CD4-positive, alpha-beta T cell treated with Interleukin-10 for 1 hour (primary cell): ENCODE results near the gene NF1.
"Not testable (repeated sequence)": the region's sequence is repeated elsewhere in the genome, so short reads cannot be mapped to it uniquely, and the experiment has no call there.

Experiments used
- DNase-seq: peaks from one replicate; pipeline ENCODE4 v3.0.0-alpha.2; 2020

NF1 gene

GRCh38 chr17:31094600-31095235 is at the start of gene NF1:
TSS of gene NF1 (plus strand) at chr17:31094977. CDS start at chr17:31095310, 333 bp downstream.
- peak; percentile 92 for DNase-seq

DNA sequence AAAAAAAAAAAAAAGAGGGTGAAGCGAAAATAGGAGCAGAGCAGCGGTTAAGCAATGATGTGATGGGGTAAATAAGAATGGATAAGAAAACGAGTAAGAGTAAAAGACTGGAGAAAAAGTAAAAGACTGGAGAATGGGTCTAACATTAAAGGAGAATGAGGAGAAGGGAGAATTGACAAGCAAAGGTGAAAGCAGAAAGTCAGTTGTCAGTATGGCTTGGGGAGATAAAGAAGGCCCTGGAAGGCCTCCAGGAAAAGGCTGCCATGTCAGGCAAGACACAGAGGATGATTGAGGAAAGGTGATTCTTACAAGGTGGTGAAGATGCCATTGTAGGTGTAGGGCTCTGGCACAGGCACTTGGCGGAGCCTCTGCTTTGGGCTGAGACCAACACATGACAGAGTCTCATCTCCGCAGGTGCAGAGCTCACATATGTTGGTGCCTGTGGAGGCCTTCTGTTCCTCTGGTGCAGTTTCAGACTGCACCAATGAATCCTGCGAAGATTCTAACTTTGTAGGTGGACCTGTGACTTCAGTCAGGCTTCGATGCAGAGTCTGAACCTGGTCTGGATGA is 47.8 kb upstream of the NF1 start:
- not testable (repeated sequence) for DNase-seq

DNA sequence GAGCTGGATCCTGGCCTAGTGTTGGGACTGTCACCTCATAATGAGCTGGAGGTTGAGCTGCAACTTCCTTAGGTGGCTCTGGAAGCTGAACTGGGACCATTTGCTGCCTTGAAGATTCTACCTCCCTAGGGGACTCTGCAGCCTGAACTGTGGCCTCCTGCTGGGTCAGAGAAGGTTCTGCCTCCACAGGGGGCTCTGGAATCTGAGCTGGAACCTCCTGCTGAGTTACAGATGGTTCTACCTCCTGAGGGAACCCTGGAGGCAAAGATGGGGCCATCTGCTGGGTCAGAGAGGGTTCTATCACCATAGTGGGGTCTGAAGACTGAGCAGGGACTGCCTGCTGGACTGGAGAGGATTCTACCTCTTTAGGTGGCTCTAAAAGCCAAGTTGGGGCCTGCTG is 46.6 kb upstream of the NF1 start:
- no peak for DNase-seq

DNA sequence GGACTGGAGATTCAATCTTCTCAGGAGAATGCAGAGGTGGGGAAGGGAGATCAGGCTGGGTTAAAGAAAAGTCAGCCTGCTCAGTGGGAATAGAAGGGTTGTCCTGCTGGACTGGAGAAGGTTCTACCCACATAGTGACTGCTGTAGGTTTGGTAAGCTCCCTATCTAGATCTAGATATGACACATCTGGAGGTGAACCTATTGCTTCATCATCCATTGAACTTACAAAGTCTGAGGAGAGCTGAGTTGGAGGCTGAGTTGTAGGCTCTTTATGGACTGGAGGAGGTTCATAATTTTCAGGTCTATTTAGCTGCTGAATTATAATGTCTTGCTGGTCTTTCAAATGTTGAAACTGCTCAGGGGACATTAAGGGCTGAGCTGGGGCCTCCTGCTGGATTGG is 46.0 kb upstream of the NF1 start:
- DNase-seq = no peak

DNA sequence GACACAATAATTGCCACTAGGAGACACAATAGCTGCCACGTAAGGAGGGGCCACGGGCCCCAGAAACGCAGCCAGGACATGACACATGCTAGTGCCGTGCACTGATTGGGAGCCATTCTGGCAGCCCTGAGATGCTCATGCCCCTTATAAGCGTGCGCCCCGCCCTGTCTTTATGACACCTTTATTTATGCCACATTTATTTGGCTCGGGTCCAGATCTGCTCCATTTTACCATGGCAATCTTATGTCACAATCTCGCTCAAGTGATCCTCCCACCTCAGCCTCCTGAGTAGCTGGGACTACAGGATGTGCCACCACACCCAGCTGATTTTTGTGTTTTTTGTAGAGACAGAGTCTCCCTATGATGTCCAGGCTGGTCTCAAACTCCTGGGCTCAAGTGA is 43.8 kb upstream of the NF1 start:
- no peak for DNase-seq

GRCh38 chr17:31051506-31051905 is 43.3 kb upstream of the NF1 start:
- no peak for DNase-seq

GRCh38 chr17:31052187-31052889 is 42.4 kb upstream of the NF1 start:
- peak; percentile 18 for DNase-seq

DNA sequence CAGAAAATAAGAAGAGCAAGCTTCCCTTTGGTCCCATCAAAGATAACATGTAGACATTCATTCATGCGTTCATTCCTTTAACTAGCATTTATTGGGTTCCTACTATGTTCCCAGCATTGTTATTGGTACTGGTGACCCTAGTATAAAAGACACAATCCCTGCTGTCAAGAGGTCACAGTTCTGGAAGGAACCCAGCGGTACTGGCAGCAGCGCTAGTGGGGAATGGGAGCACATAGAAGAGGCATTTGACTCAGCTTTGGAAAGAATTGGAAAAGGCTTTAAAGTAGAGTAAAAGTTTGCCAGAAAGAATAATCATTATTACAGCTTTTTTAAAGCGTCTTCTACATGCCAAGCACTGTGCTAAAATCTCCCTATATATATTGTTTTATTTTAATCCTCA is 41.7 kb upstream of the NF1 start:
- no peak for DNase-seq

GRCh38 chr17:31054761-31055160 is 40.0 kb upstream of the NF1 start:
- no peak for DNase-seq

DNA sequence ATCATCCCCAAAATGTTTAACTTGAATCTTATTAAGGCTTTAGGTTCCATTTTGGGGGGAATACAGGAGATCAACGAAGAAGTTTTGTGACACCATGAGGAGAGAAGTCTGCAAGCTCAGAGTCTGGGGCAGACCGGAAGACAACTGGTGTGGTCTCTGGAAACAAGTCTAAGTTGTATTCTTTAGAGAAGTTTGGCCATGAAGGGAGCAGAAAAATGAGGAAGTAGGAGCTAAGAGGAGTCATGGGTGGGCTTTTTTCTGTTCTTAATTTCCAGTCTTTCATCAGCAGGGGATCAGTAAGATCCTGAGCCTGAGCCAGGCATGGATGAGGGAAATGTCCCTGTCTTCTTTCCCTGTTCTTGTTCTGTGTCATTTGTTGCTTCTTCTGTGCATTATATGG is 35.8 kb upstream of the NF1 start:
- no peak for DNase-seq

DNA sequence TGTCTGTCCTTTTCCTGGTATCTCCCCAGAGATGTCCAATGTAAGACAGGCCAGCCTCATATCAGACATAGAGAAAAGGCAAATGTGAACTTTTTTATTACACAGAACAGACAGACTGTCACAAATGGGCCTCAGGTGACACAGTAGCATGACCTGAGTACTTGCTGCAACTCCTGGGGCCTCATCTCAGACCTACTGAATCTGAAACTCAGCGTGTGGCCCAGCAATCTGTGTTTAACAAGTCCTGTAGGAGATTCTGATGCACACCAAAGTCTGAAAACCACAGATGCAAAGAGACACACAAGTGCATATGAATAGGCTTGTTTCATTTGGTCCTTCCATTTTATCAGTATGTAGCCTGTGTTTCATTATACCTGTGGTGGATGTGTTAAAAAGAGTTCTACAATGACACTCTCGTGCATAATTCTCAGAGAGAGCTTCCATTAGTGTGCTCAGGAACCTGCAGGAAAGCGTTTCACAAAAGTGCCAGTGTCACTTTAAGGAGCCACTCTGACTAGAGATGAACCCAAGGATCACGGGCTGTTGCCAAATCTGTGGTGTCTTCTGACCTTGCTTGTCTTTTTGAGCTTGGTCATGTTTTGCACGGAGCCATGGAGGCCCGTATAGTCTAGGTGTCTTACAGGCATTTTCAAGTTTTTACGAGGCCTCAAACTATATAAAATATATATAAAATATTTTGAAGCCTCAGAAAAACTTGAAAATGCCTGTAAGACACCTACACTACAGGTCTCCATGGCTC is 33.8 kb upstream of the NF1 start:
- DNase-seq = no peak

- DNase-seq = no peak
These were observed 33.1 kb upstream of the NF1 start for GRCh38 chr17:31061678-31062077.

DNA sequence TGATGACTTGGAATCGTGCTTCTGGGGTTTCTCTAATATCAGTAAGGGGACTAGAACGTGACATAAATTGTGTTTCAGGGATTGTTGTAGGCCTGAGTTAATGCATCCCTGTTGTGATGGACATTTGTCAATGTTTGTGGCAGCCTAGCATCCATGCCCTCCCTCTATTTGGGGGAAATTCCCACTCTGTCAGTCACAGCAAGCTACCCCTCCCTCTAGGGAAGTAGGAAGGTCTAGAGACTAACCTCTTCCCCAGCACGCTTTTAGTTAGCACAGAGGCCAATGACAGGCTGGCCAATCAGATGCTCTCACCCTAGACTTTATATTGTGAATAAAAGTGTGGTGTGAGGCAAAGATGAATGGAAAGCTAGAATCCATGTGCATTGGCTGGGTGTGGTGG is 32.4 kb upstream of the NF1 start:
- DNase-seq = no peak

DNA sequence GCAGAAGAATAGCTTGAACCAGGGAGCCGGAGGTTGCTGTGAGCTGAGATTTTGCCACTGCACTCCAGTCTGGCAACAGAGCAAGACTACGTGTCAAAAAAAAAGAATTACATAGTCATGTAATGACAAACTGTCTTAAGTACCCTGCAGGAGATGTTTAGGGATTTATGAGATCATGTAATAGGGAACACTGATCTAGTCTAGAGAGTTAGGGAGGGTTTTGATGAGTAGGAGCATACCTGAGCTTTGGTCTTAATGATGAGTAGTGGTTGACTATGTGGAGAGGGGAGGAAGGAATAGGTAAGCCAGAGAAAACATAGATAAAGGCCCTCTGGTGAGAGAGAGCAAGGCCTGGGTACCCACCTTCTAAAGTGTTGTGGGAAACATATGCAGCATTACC is 30.1 kb upstream of the NF1 start:
- DNase-seq = no peak

- no peak for DNase-seq
These were observed 27.0 kb upstream of the NF1 start for GRCh38 chr17:31067691-31068184.

- peak; percentile 51 for DNase-seq
These were observed 26.5 kb upstream of the NF1 start for GRCh38 chr17:31068291-31068690.

GRCh38 chr17:31072186-31072585 is 22.6 kb upstream of the NF1 start:
- DNase-seq = no peak

DNA sequence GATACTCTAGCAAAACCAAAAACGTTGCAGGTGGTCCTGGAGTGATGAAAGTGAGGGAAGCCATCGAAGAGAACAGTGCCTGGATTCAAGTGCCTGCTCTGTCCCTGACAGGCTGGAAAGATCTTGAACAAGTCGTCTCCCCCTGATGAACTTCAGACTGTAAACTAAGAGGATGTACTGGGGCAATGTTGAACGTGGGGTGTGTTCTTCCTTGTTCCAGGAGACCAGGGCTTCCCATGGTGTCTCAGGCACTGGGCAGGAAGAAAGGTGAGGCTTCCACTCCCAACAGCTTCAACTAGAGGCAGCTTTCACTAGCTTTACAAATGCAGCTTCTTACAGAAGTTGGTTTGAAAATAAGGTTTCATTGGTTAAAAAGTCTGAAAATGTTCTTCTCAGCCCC is 21.4 kb upstream of the NF1 start:
- DNase-seq = no peak

DNA sequence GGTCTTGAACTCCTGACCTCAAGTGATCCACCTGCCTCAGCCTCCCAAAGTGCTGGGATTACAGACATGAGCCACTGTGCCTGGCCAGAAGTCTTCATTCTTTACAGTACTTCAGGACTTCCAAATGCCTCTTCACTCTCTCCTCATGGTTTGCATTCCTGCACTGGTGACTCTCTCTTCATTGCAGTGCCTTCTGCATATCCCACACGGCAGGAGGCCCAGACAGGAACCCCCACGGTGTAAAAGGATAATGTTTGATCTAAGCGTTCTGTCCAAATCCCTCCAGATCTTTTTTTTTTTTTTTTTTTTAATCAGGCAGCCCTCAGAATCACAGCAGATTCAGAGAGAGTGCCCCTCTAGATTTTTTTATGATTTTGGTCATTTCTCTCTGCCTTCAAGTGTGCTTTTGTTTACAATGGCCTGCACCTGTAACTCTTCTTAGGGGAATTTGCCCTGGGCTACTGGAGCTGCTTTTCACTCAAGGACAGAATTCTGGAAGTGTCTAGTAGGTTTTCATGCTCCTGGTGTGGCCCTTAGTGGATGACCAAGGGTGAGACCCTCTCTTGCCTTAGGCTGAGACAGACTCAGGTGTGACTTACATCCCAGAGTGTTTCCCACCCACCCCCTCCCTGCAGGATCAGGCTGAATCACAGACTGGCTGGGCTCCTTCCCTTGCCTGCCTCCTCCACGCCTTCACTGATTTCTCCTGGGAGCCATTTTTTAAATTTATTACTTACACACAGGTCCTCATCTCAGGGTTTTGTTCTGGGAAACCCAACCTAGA is 19.8 kb upstream of the NF1 start:
- no peak for DNase-seq

GRCh38 chr17:31078290-31078689 is 16.5 kb upstream of the NF1 start:
- DNase-seq = no peak

GRCh38 chr17:31079731-31080130 is 15.0 kb upstream of the NF1 start:
- no peak for DNase-seq

- no peak for DNase-seq
These were observed 9.2 kb upstream of the NF1 start for GRCh38 chr17:31085563-31085962.

DNA sequence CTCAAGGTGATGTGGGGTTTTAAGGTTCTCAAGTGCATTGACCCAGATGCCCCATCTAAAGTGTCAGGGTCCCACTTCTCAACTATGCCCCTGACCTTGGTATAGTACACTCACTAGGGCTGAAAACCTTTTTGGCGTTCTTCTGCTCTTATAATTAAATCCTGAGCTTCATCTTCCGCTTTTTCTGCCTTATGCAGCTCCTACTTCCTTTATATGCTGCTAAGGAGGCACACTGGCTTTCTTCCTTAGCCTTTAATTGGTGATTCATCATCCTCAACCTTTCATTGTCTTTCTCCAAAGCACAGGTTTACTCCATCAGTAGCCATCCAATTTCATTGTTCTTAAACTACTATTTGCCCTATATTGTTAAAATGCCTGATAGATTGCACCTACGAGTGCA is 5.3 kb upstream of the NF1 start:
- DNase-seq = no peak
